ENCODE results near the gene TLE1.
"Not testable (repeated sequence)": the region's sequence is repeated elsewhere in the genome, so short reads cannot be mapped to it uniquely, and the experiment has no call there.

TLE1 gene

GRCh38 chr9:81622471-81623255, 66.7 kb downstream of the TLE1 start:
- DNase-seq (ENCODE audit: low spot score): no peak

DNA sequence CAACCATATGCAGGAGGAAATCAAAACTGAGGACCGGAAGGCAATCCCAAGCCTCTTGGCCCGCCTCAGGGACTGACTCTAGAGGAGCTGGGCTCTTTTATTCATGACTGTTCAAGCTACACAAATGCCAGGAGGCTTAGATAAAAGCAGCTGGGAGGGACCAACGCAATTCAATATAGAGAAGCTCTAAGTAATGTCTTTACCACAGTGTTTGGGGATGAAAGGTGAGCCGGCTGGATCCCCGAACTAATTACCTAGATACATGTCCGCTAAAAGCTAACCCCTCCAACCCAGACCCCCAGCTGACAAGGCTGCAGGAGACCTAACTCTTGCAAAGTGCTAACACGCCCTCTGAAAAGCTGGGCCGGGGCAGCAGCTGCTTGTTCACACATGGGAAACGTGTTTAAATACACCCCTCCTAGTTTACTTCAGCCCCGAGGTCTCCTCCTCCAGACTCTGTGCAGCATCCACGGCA, 67.5 kb downstream of the TLE1 start:
- DNase-seq (ENCODE audit: low spot score): no peak

DNA sequence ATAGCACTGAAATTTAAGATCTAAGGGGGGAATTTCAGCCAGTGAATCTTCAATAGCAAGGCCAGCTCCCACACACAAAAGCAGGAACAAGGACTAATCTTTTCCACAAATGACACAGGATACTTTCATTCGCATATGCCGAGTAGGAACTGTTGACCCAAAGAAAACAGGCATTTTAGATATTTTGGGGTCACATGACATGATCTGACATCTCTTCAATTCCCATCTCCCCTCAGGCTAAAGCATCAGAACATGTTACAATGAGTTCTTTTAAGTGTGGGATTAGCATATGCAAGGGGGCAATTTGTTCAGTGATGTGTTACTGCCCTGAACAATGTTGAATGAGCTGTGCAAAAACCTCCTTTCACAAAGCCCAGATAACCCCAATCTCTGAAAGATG, 68.2 kb downstream of the TLE1 start:
- DNase-seq (ENCODE audit: low spot score): no peak

DNA sequence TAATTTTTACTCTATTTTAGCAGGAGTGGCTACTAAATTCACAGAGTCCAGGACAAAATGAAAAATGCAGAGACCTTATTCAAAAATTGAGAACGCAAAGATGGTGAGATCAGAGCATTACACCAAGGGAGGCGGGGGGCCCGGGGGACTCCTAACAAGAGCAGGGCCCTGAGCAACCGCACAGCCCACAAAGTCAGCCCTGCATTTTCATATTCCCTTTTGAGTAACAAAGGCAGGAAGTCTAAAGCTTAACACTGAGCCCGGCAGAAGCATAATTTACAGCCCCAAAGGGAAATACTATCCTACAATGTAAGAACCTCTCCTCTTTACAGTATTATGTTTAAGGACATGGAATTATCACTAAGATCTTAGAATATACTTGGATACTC, 69.4 kb downstream of the TLE1 start:
- no peak for DNase-seq (ENCODE audit: low spot score)

GRCh38 chr9:81619353-81620001, 69.9 kb downstream of the TLE1 start:
- no peak for DNase-seq (ENCODE audit: low spot score)

DNA sequence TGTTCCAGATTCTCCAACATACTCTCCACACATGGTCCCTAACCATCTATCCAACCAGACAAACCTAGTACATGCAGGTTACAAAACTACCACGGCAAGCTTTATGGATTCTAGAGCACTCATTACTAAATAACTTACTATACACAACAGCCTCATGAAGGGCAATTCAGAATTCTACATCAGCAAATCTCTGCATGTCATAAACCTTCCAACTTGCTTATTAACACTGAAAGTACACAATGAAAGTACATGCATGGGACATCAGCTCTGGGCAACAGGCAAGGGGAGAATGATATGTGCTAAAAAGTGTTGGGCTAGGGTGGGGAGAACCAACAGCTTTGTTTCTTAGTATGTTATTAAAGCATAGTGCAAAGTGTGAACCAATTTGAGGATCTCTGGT, 70.4 kb downstream of the TLE1 start:
- no peak for DNase-seq (ENCODE audit: low spot score)

DNA sequence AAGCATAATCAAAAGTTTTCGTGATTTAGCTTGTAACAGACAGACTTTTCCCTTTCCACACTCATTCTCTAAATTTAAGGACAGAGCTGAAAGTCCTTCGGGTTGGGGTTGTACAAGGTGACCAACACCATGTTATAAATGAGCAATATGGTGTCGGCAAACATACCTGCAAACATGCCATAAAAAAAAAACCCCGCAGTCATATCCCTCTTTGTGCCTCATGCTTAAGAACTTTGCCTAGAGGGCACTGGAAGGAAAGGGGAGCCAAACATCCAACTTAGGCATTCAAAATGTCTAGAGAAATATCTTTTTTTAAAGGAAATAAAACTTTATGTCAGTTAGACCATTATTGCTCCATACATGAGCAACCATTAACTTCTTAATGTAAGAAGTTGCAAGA, 73.2 kb downstream of the TLE1 start:
- no peak for DNase-seq (ENCODE audit: low spot score)

DNA sequence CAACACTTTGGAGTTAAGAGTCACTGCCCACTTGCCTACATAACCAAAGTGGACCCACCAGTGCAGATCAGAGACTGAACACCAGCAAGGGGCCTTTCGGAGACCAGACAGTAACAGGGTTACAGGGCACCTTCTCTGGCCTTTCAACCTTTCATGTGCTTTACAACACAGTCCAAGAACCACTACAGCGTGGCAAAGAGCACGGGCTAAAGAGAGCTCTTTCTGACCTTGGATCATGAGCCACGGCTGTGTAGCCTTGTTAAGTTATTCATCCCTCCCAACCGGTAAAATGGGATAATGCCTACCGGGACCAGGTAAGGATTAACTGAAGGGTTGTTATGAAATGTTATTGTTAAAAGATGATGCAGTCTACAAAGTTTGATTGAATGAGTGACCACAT, 75.0 kb downstream of the TLE1 start:
- no peak for DNase-seq (ENCODE audit: low spot score)

DNA sequence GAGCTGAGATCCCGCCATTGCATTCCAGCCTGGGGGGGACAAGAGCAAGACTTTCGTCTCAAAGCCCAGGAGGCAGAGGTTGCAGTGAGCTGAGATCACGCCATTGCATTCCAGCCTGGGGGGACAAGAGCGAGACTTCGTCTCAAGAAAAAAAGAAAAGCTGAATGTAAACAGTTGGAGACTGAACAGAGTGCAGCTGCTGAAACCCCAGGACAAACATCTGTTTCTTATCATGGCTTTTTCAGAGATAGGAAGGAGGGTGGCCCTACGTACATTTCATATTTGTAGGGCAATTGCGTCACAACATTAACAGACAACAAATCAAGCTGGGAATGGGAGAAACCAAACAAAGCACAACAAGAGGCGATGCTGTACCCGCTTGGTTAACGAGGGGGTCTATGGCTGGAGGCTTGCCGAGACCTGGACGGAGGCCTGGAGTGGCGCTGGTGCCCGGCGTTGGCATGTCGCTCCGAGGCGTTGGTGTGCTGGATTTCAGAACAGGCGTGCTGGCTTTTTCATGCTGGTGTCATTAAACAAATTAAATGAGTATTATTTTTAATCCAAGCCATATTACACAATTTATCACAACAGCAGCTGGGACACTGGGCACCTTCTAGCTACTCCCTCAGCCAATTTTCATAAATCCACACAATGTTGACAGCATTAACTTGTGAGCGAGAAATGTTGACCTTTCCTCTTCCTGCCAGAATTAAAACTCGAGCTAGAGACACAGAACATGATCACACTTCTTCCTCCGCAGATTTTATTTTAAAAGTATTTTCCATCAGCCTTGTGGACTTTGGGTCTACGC, 76.1 kb downstream of the TLE1 start:
- no peak for DNase-seq (ENCODE audit: low spot score)

DNA sequence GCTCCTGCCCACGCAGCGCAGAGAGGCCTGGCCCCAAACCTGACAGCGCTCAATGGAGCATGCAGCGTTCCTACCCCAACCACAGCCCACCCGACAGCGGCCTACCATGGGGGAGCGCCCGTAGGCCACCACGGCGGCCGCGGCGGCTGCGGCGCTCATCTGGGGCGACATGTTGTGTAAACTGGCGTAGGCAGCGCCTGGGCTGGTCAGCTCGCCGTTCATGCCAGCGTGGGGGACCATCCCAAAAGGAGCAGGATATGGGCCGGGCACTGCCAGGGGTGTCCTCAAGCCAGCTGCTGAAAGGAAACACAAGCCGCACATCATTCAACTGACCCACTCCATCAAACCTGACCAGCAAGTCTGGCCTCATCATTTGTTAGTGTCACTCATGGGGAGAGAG, 77.7 kb downstream of the TLE1 start:
- no peak for DNase-seq (ENCODE audit: low spot score)

DNA sequence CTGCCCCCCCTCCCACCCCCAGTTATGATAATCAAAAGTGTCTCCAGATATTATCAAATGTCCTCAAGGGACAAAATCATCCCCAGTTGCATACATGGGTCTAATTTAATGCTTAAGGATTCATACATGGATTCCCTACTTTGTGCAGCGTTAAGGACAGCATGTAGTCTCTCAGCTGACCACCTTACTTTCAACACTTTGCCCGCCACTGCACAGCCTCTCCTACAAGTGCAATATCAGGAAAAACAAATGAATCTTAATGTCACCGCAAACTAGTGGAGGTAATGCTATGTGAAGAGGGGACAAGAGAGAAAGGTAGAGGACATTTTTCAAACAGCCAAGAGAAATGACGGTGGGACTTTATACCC, 78.6 kb downstream of the TLE1 start:
- DNase-seq (ENCODE audit: low spot score): no peak

DNA sequence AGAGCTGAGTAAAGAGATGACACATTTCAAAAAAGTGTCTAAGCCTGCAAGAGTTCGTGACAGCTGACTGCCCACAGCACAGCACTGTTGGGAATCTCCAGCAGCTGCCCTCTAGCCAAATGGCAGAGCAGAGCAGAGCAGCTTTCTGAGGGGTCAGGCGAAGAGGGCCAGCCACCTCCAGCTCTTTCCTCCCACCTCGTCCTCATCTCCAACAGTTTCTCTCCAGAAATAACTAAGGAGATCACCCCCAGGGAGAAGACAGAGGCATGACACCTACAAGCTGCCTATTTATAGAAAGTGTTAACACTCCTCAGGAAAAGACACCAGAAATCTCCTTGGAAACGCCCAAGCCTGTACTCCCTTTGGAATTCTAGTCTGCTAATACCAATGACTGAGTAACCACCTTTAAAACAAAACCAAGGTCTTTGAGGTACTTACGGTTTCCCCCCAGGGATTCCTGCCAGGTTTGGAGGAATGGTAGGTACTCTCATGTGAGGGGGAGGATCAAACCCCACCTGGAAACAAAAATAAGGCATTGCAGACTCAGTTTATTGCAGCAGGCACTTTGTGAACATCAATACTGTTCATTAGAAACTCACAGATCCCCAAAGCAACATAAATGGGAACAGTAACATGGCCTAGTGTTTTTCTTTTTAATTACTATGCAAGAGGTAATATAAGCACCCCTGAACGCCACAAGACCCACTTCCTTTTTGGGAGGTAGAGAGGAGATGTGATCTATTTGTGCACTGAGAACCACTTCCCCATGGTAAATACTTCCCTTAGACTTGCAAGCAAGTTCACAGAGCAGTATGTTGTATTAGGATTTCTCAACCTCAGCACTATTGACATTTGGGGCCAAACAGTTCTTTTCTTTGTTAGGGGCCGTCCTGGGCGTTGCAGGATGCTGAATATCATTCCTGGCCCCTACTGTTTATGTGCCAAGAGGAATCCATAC, 79.3 kb downstream of the TLE1 start:
- no peak for DNase-seq (ENCODE audit: low spot score)

GRCh38 chr9:81608289-81608657, 81.1 kb downstream of the TLE1 start:
- no peak for DNase-seq (ENCODE audit: low spot score)

GRCh38 chr9:81607593-81608288, 81.6 kb downstream of the TLE1 start:
- DNase-seq (ENCODE audit: low spot score): no peak

GRCh38 chr9:81606261-81606660, 83.1 kb downstream of the TLE1 start:
- DNase-seq (ENCODE audit: low spot score): not testable (repeated sequence)

DNA sequence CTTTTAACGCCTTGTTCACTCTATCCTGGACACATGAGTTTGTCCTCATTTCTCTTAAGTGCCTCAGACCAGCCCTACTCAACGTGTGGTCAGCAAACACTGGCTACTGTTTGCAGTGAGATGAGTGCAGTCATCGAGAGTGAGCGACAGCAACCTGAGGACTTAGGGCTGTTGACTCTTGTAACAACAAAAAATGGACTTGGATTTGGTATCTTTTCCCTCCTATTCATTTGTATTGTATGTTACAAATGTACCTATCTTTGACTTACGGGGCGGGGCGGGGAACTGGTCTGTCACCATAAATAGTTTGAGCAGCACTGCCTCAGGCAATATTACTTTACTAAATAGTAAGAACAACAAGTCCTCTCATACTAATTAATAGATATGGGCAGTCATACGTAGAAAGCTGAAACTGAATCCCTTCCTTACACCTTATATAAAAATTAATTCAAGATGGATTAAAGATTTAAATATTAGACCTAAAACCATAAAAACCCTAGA, 84.1 kb downstream of the TLE1 start:
- no peak for DNase-seq (ENCODE audit: low spot score)

DNA sequence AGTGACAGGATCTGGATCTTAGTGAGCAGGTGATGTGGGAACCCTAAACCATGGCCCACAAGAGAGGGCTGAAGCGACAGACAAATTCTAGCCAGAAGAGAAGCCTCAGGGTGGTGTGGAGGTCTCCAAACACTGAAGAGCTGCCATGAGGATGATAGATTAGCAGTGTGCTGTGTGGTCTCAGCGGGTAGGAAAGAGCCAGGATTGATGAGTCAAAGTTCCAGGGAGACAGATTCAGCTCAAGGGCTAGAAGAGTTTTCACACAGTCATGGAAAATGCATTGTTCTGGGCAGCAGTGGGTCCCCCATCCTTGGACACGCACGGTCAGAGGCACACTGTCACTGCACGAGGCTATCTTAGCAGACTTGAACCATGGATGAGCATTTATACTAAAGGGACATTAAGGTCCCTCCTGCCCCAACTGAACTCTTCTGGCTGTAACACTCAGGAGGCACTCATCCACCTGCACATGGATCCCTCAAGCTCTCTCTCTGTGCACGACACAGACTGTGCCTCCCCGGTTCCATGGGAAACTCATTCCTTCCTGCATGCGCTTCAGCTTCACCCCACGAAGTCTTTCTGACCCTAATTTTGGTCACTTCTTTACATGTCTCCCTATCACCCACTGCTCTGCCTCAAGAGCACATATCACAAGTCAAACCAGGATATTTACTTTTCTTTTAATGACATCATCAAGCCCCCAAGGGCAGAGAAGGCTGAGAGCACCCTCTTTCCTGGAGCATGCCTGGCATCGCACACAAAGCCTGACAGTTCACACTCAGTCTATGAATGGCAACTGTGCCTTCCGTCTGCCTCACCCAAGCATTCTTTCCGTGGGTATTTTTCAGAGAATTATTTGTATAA, 84.8 kb downstream of the TLE1 start:
- no peak for DNase-seq (ENCODE audit: low spot score)

- DNase-seq (ENCODE audit: low spot score): no peak
Measured at GRCh38 chr9:81602887-81603680, 86.3 kb downstream of the TLE1 start.

All from globus pallidus (tissue), 1 donor.